Erythroblast (primary cell): ENCODE measurements around the gene SOAT1.

Source experiments
- GATA1 ChIP-seq: IDR thresholded peaks from 2 replicates; pipeline ENCODE4 v1.6.1; 2011; ENCODE audit warnings: low read depth, mild to moderate bottlenecking, control low read depth, low read length, moderate library complexity
- POLR2A ChIP-seq: IDR thresholded peaks from 2 replicates; pipeline ENCODE4 v1.6.1; 2011; ENCODE audit warnings: mild to moderate bottlenecking, low read length

- TF ChIP-seq POLR2A, result no peak
- TF ChIP-seq GATA1, result no peak
These were observed 3.4 kb downstream of the SOAT1 start for GRCh38 chr1:179297105-179297378.
